HFFc6 (cell line): ENCODE measurements around the gene BABAM2. TPM values are rescaled to one million over a fixed set of nuclear protein-coding genes. Genes with fewer than 3 reads are reported as not detected.

Experiments used
- DNase-seq: peaks from one replicate; pipeline ENCODE4 v3.0.0-alpha.2; 2018
- H3K27ac Mint-ChIP-seq: 2 replicates; pipeline ENCODE4 v1.8.0; 2020; ENCODE audit warnings: mild to moderate bottlenecking, mixed read lengths
- H3K27me3 Mint-ChIP-seq: 2 replicates; pipeline ENCODE4 v1.8.0; 2021; ENCODE audit warnings: mild to moderate bottlenecking, moderate library complexity, mixed read lengths; ENCODE audit not compliant: insufficient read depth
- H3K36me3 Mint-ChIP-seq: 2 replicates; pipeline ENCODE4 v1.8.0; 2021; ENCODE audit warnings: low read depth, mixed read lengths
- H3K4me1 Mint-ChIP-seq: 2 replicates; pipeline ENCODE4 v1.8.0; 2020; ENCODE audit warnings: low read depth, mixed read lengths
- H3K4me3 Mint-ChIP-seq: 2 replicates; pipeline ENCODE4 v1.8.0; 2020; ENCODE audit warnings: mild to moderate bottlenecking, moderate library complexity, mixed read lengths
- H3K9me3 Mint-ChIP-seq: 2 replicates; pipeline ENCODE4 v1.8.0; 2020; ENCODE audit warnings: mild to moderate bottlenecking, mixed read lengths
- total RNA-seq, 6 experiments: library from RNA; stranded (reverse); fragmentation: NEBNext Ultra II Directional; extraction: Animal tissue kit (Norgen Biotek cat#: 25700); gene quantifications; 2 replicates in 1 of 6; 3 replicates in 5 of 6; pipeline ENCODE4 v1.2.3, GENCODE V29; 2021
- TF ChIP-seq, protein P1 (sequence below): fragments of 200-600 bp; sonication (generic); IDR thresholded peaks from 2 replicates; pipeline ENCODE4 v1.5.0; 2021; ENCODE audit warnings: antibody characterized with exemption, mild to moderate bottlenecking

The BABAM2 gene
- total RNA-seq, 6 experiments from 2014 or later = 30.8 to 46.6 (median 41.2) TPM

GRCh38 chr2:28028025-28028424, 137.5 kb downstream of the BABAM2 start:
- H3K36me3 Mint-ChIP-seq = peaks cover 20% of the 10 kb centered on the region
- H3K27me3 Mint-ChIP-seq = no peaks in the 10 kb centered on the region
- no peak for DNase-seq
- no peaks in the 10 kb centered on the region; the same call in 1 of the 2 replicates for H3K9me3 Mint-ChIP-seq
- H3K27ac Mint-ChIP-seq = no peak overlapping the region
- H3K4me1 Mint-ChIP-seq = peaks cover 11% of the 10 kb centered on the region
- H3K4me3 Mint-ChIP-seq = no peak overlapping the region
- TF ChIP-seq, protein P1, sequence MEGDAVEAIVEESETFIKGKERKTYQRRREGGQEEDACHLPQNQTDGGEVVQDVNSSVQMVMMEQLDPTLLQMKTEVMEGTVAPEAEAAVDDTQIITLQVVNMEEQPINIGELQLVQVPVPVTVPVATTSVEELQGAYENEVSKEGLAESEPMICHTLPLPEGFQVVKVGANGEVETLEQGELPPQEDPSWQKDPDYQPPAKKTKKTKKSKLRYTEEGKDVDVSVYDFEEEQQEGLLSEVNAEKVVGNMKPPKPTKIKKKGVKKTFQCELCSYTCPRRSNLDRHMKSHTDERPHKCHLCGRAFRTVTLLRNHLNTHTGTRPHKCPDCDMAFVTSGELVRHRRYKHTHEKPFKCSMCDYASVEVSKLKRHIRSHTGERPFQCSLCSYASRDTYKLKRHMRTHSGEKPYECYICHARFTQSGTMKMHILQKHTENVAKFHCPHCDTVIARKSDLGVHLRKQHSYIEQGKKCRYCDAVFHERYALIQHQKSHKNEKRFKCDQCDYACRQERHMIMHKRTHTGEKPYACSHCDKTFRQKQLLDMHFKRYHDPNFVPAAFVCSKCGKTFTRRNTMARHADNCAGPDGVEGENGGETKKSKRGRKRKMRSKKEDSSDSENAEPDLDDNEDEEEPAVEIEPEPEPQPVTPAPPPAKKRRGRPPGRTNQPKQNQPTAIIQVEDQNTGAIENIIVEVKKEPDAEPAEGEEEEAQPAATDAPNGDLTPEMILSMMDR = no peak

DNA sequence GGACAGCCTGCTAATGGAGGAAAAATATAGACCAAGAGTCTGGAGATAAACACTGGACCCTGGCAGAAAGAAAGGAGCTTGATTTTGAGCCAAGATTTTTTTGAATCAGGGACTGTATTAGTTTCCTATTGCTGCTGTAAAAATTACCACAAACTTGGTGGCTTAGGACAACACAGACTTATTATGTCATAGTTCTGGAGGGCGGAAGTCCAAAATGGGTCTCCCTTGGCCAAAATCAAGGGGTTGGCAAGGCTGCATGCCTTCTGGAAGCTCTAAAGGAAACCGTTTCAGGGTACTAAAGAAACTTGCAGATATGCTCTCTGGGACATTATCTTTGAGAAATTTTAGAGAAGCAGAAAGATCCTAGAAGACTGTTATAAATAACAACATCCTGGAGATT, 140.1 kb downstream of the BABAM2 start:
- H3K9me3 Mint-ChIP-seq = no peaks in the 10 kb centered on the region; the same call in 1 of the 2 replicates
- no peak overlapping the region for H3K27ac Mint-ChIP-seq
- H3K4me1 Mint-ChIP-seq = peaks cover 11% of the 10 kb centered on the region
- TF ChIP-seq, protein P1 = no peak
- H3K4me3 Mint-ChIP-seq = no peak overlapping the region
- H3K36me3 Mint-ChIP-seq = peaks cover 20% of the 10 kb centered on the region
- no peaks in the 10 kb centered on the region for H3K27me3 Mint-ChIP-seq
- DNase-seq = no peak

GRCh38 chr2:28032816-28033215, 142.3 kb downstream of the BABAM2 start:
- H3K4me3 Mint-ChIP-seq = no peak overlapping the region
- H3K36me3 Mint-ChIP-seq = peaks cover 5% of the 10 kb centered on the region; the same call in 1 of the 2 replicates
- TF ChIP-seq, protein P1 = no peak
- H3K9me3 Mint-ChIP-seq = no peaks in the 10 kb centered on the region
- no peak for DNase-seq
- no peaks in the 10 kb centered on the region for H3K27me3 Mint-ChIP-seq
- H3K4me1 Mint-ChIP-seq = peaks cover 11% of the 10 kb centered on the region
- H3K27ac Mint-ChIP-seq = no peak overlapping the region

DNA sequence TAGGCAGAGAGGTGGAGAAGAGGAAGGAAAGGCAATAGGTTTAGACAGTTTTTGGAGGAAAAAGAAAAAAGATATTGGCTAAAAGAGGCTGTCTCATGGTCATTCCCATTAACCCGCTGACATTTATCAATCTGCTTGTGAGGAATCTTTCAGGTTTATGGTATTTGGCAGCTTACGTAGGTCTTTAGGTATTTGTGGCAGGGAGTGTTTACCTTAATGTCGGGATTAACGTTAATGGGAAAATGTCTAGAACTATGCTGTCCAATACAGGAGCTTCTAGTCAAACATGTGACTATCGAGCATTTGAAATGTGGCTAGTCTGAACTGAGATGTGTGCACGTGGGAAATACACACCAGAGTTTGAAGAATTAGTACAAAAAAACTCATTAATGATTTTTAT, 144.2 kb downstream of the BABAM2 start:
- H3K4me3 Mint-ChIP-seq = no peak overlapping the region
- no peak overlapping the region for H3K27ac Mint-ChIP-seq
- H3K9me3 Mint-ChIP-seq = no peaks in the 10 kb centered on the region
- peaks cover 11% of the 10 kb centered on the region for H3K4me1 Mint-ChIP-seq
- H3K27me3 Mint-ChIP-seq = no peaks in the 10 kb centered on the region
- DNase-seq = no peak
- H3K36me3 Mint-ChIP-seq = peaks cover 5% of the 10 kb centered on the region; the same call in 1 of the 2 replicates
- TF ChIP-seq, protein P1 = no peak

GRCh38 chr2:28035163-28035690, 144.7 kb downstream of the BABAM2 start:
- Mint-ChIP-seq H3K27me3 (no peaks in the 10 kb centered on the region), H3K9me3 (no peaks in the 10 kb centered on the region), H3K27ac (no peak overlapping the region), H3K36me3 (peaks cover 5% of the 10 kb centered on the region; the same call in 1 of the 2 replicates), H3K4me3 (no peak overlapping the region), H3K4me1 (peaks cover 9% of the 10 kb centered on the region)
- TF ChIP-seq, protein P1 = no peak
- no peak for DNase-seq

GRCh38 chr2:28035816-28036215, 145.3 kb downstream of the BABAM2 start:
- Mint-ChIP-seq H3K4me1 (peaks cover 3% of the 10 kb centered on the region), H3K36me3 (peaks cover 5% of the 10 kb centered on the region; the same call in 1 of the 2 replicates), H3K4me3 (no peak overlapping the region), H3K27me3 (no peaks in the 10 kb centered on the region), H3K27ac (no peak overlapping the region), H3K9me3 (no peaks in the 10 kb centered on the region)
- TF ChIP-seq, protein P1 = no peak
- no peak for DNase-seq
